Measurements from ENCODE around the gene SRGAP2B. TPM values are rescaled to one million over a fixed set of nuclear protein-coding genes. Genes with fewer than 3 reads are reported as not detected.
"Not testable (repeated sequence)": the region's sequence is repeated elsewhere in the genome, so short reads cannot be mapped to it uniquely, and the experiment has no call there.

The SRGAP2B gene
- total and polyA plus RNA-seq, 2 of the 8 experiments (the other 6 are each of a cell fraction or from before 2014, with no cell fraction given) = 4.9 to 39.5 TPM

DNA sequence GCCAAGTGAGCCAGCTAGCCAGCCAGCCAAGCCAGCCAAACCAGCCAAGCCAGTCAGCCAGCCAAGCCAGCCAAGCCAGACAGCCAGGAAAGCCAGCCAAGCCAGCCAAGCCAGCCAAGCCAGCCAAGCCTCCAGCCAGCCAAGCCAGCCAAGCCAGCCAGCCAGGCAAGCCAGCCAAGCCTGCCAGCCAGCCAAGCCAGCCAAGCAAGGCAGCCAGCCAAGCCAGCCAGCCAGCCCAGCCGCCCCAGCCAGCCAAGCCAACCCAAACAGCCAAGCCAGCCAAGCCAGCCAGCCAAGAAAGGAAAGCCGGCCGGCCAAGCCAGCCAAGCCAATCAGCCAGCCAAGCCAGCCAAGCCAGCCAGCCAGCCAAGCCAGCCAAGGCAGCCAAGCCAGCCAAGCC is 236.5 kb downstream of the SRGAP2B start:
- H3K56ac ChIP-seq (replicated peaks; ENCODE audit: insufficient read length, low read depth, low read length) = not testable (repeated sequence)
- WGBS, 2 experiments (ENCODE audit: extremely low coverage in 1 of 2, insufficient coverage in 1 of 2, insufficient read length in 1 of 2, insufficient replicate concordance in 2 of 2, low coverage in 1 of 2, low lambda C conversion rate in 2 of 2, missing lambda C conversion rate in 1 of 2) = 57% methylated on average over 1 of the region's 3 CpGs; no CpG with 5 or more reads in 1 of the 2 experiments

More for the DNA sequence above, 236.5 kb downstream of the SRGAP2B start:
- H3K79me2 ChIP-seq (ENCODE audit: control insufficient read depth in 1 of 2, insufficient read depth in 2 of 2, low read length in 2 of 2); H3K27ac ChIP-seq (ENCODE audit: low read depth, low read length); H3K79me1 ChIP-seq (ENCODE audit: low read depth, low read length); H4K91ac ChIP-seq (replicated peaks; ENCODE audit: insufficient read length, low read length); CTCF ChIA-PET (ENCODE audit: partially characterized antibody); H2BK5ac ChIP-seq (ENCODE audit: low read depth, low read length); H4K8ac ChIP-seq (ENCODE audit: extremely low read depth, insufficient read depth, low read length); H3K4me2 ChIP-seq (ENCODE audit: insufficient read depth in 1 of 2, low read depth in 2 of 2, low read length in 2 of 2); H2BK15ac ChIP-seq (ENCODE audit: low read length); H2BK120ac ChIP-seq (replicated peaks; ENCODE audit: low read depth, low read length); H3K23me2 ChIP-seq (ENCODE audit: low read depth, low read length); H3K4me3 ChIP-seq (ENCODE audit: extremely low read depth in 1 of 4, insufficient read depth in 2 of 4, low read depth in 3 of 4, low read length in 4 of 4); H2BK12ac ChIP-seq (ENCODE audit: low read depth, low read length); H3K36me3 ChIP-seq (ENCODE audit: control insufficient read depth in 2 of 4, insufficient read depth in 4 of 4, low read length in 3 of 4); H3K4ac ChIP-seq (replicated peaks; ENCODE audit: insufficient read length, low read depth, low read length); H3K18ac ChIP-seq (ENCODE audit: extremely low read depth, low read length); H2AK5ac ChIP-seq (ENCODE audit: low read depth, low read length); H3K9me3 ChIP-seq (ENCODE audit: insufficient read depth in 2 of 2, low read depth in 1 of 2, low read length in 1 of 2); H3K27me3 ChIP-seq (replicated peaks in 1 of 4; ENCODE audit: control insufficient read depth in 3 of 4, extremely low read depth in 1 of 4, insufficient read depth in 3 of 4, low read length in 3 of 4); H3K23ac ChIP-seq (ENCODE audit: insufficient read length); FAIRE-seq; H2AFZ ChIP-seq (ENCODE audit: low read length); H4K5ac ChIP-seq (ENCODE audit: insufficient read length, low read depth, low read length); H3K4me1 ChIP-seq (replicated peaks in 1 of 4; ENCODE audit: control insufficient read depth in 3 of 4, insufficient read depth in 4 of 4, low read length in 3 of 4); H4K20me1 ChIP-seq (replicated peaks in 1 of 2; ENCODE audit: control insufficient read depth in 1 of 2, insufficient read depth in 2 of 2, low read length in 2 of 2); H2BK20ac ChIP-seq (ENCODE audit: low read length); H3K14ac ChIP-seq (ENCODE audit: insufficient read length); H3K9ac ChIP-seq (replicated peaks in 1 of 4; ENCODE audit: extremely low read depth in 1 of 4, low read depth in 3 of 4, low read length in 3 of 4); POLR2A ChIA-PET (ENCODE audit: partially characterized antibody): not testable (repeated sequence)
- DNase-seq (ENCODE audit: low read depth in 1 of 2, low spot score in 2 of 2) = peak in 1 of 2 experiments; percentile 39

Small RNA genes lying within 50 kb of the gene (small RNA-seq; reads per million reads assigned to genes)
- not detected for gene AC242498.1 (ENCODE audit: insufficient read depth)

Other genes with a start within 250 kb of the SRGAP2B start
- 9.1 and 12.7 TPM in 2 replicates for gene FAM72D, start 646 bp upstream of the SRGAP2B start, total RNA-seq (2021; fragmentation: NEBNext Ultra II Directional; extraction: Animal tissue kit (Norgen Biotek cat#: 25700))
- 2.9 and 4.9 TPM in 2 replicates for gene FAM72D, start 646 bp upstream of the SRGAP2B start, polyA plus RNA-seq (2011; rRNA removed)
- gene PPIAL4D, start 146.8 kb upstream of the SRGAP2B start, total RNA-seq (2021; fragmentation: NEBNext Ultra II Directional; extraction: Animal tissue kit (Norgen Biotek cat#: 25700)) = not detected in 2 replicates
- not detected in 2 replicates for gene PPIAL4D, start 146.8 kb upstream of the SRGAP2B start, polyA plus RNA-seq (2011; rRNA removed)